H54 (cell line): ENCODE measurements around the gene PPP6C.
"Not testable (repeated sequence)": the region's sequence is repeated elsewhere in the genome, so short reads cannot be mapped to it uniquely, and the experiment has no call there.

Source experiments
- DNase-seq: peaks from one replicate; pipeline ENCODE4 v3.0.0; 2011; ENCODE audit warnings: low spot score, mixed read lengths; ENCODE audit not compliant: insufficient read length
- FAIRE-seq: peaks from 3 replicates; lab custom pipeline; 2011; peaks lifted over from hg19 to GRCh38; lab: Jason Lieb, UNC
- POLR2A ChIP-seq: IDR thresholded peaks from 2 replicates; pipeline ENCODE4 v1.6.1; 2011; ENCODE audit warnings: low read depth, mild to moderate bottlenecking, low read length

PPP6C gene

GRCh38 chr9:125169895-125170294, 19.7 kb downstream of the PPP6C start:
- no peak for FAIRE-seq
- no peak for TF ChIP-seq POLR2A
- no peak for DNase-seq

GRCh38 chr9:125166762-125167161, 22.8 kb downstream of the PPP6C start:
- FAIRE-seq: no peak
- TF ChIP-seq POLR2A: no peak
- DNase-seq: no peak

GRCh38 chr9:125162891-125163290, 26.7 kb downstream of the PPP6C start:
- FAIRE-seq: peak; percentile 27
- DNase-seq: not testable (repeated sequence)

- no peak for DNase-seq
- FAIRE-seq: peak; percentile 50
- no peak for TF ChIP-seq POLR2A
These were observed 28.2 kb downstream of the PPP6C start for GRCh38 chr9:125161284-125161918.

- FAIRE-seq (peak; percentile 45), DNase-seq (no peak)
- no peak for TF ChIP-seq POLR2A
These were observed 28.9 kb downstream of the PPP6C start for GRCh38 chr9:125160750-125161149.

GRCh38 chr9:125156551-125156950, 33.1 kb downstream of the PPP6C start:
- no peak for TF ChIP-seq POLR2A
- DNase-seq (no peak), FAIRE-seq (no peak)

GRCh38 chr9:125153712-125154367, 35.8 kb downstream of the PPP6C start:
- no peak for FAIRE-seq

GRCh38 chr9:125151730-125152129, 37.9 kb downstream of the PPP6C start:
- no peak for DNase-seq
- no peak for TF ChIP-seq POLR2A
- FAIRE-seq: no peak

More at GRCh38 chr9:125153712-125154367, 35.8 kb downstream of the PPP6C start:
- no peak for TF ChIP-seq POLR2A
- no peak for DNase-seq

- peak; percentile 6 for FAIRE-seq
- TF ChIP-seq POLR2A: no peak
These were observed 39.0 kb downstream of the PPP6C start for GRCh38 chr9:125150349-125151245.

GRCh38 chr9:125147401-125147951, 42.1 kb downstream of the PPP6C start:
- FAIRE-seq (peak; percentile 68), DNase-seq (no peak)
- no peak for TF ChIP-seq POLR2A

More at GRCh38 chr9:125150349-125151245, 39.0 kb downstream of the PPP6C start:
- DNase-seq: no peak

GRCh38 chr9:125146247-125146646, 43.4 kb downstream of the PPP6C start:
- peak; percentile 69 for FAIRE-seq
- no peak for DNase-seq
- TF ChIP-seq POLR2A: no peak

- DNase-seq: no peak
- TF ChIP-seq POLR2A: no peak
These were observed 44.2 kb downstream of the PPP6C start for GRCh38 chr9:125145425-125145824.

GRCh38 chr9:125143377-125144090, 46.1 kb downstream of the PPP6C start, which contains the start of gene SCAI:
TSS of gene SCAI (minus strand) at chr9:125143528. CDS start at chr9:125143437, 91 bp downstream.
- FAIRE-seq: peak; percentile 99
- DNase-seq: peak; percentile 99
- peak; percentile 79 for TF ChIP-seq POLR2A

More at GRCh38 chr9:125145425-125145824, 44.2 kb downstream of the PPP6C start:
- FAIRE-seq: no peak
